K562 (cell line): ENCODE results near the gene KCNJ15. TPM values are rescaled to one million over a fixed set of nuclear protein-coding genes. Genes with fewer than 3 reads are reported as not detected.

Source experiments
- ATAC-seq: fragments of 200-7000 bp; cut with Tn5 transposase; 3 replicates; pipeline ENCODE4 v1.9.1; 2020; ENCODE audit warnings: moderate library complexity
- BruUV-seq: library from RNA; stranded (reverse); fragments of 400-500 nt; replicated peaks from 2 replicates; lab custom pipeline; 2021; lab: Mats Ljungman, UMichigan
- CTCF ChIA-PET: fragments of 300-600 bp; formaldehyde crosslinking; extraction: SDS; loops from one replicate; lab custom pipeline; 2021; ENCODE audit warnings: low intra/inter-chr PET ratio; lab: Yijun Ruan, JAX
- POLR2A ChIA-PET: fragments of 300-600, 350-650 bp; sonication (Branson Sonifier 250); formaldehyde crosslinking; extraction: SDS; loops from one replicate; lab custom pipeline; 2021; ENCODE audit warnings: antibody characterized with exemption, inconsistent platforms; lab: Yijun Ruan, JAX
- DNase-seq, 4 experiments: peaks; one replicate each; pipeline versions ENCODE4 v3.0.0 to v3.0.0-alpha.2; 2011 to 2018; ENCODE audit warnings: low spot score in 3 of 4, mixed read lengths in 3 of 4; ENCODE audit errors: extremely low read depth in 1 of 4
- FAIRE-seq: peaks from 2 replicates; lab custom pipeline; 2011; peaks lifted over from hg19 to GRCh38; lab: Jason Lieb, UNC
- H2AFZ ChIP-seq: 2 replicates; pipeline ENCODE4 v1.6.0; 2011; ENCODE audit warnings: low read depth, low read length, control low read depth, inconsistent platforms
- H3K27ac ChIP-seq: fragments of 200-600 bp; 3 replicates; pipeline ENCODE4 v1.8.0; 2011; ENCODE audit warnings: low read depth, mild to moderate bottlenecking, control low read depth, inconsistent platforms, low read length, moderate library complexity, mixed read lengths; ENCODE audit errors: extremely low read depth
- H3K27me3 ChIP-seq, 2 experiments: fragments of 300-600 bp in 1 of 2; 2 replicates in 1 of 2; 3 replicates in 1 of 2; pipeline versions ENCODE4 v1.6.0 to v1.8.0; 2011; ENCODE audit warnings: inconsistent platforms in 2 of 2, low read length in 2 of 2, mild to moderate bottlenecking in 1 of 2, mixed read lengths in 1 of 2, moderate library complexity in 1 of 2; ENCODE audit not compliant: control insufficient read depth in 2 of 2, insufficient read depth in 2 of 2
- H3K36me3 ChIP-seq: fragments of 300-600 bp; 3 replicates; pipeline ENCODE4 v1.8.0; 2011; ENCODE audit warnings: mild to moderate bottlenecking, low read length, inconsistent platforms; ENCODE audit not compliant: control insufficient read depth, insufficient read depth
- H3K4me1 ChIP-seq, 2 experiments: fragments of 200-600 bp in 1 of 2; replicated peaks in 1 of 2; 2 replicates in 1 of 2; 3 replicates in 1 of 2; pipeline versions ENCODE4 v1.5.1 to v1.8.0; 2011; ENCODE audit warnings: inconsistent platforms in 2 of 2, low read length in 2 of 2, mild to moderate bottlenecking in 1 of 2, mixed read lengths in 1 of 2, moderate library complexity in 1 of 2; ENCODE audit not compliant: control insufficient read depth in 2 of 2, insufficient read depth in 2 of 2
- H3K4me2 ChIP-seq: 2 replicates; pipeline ENCODE4 v1.6.1; 2011; ENCODE audit warnings: low read length, control low read depth, inconsistent platforms, mixed read lengths; ENCODE audit not compliant: insufficient read depth
- H3K4me3 ChIP-seq: fragments of 200-600 bp; sonication (generic), shearing (Covaris generic); 2 replicates; pipeline ENCODE4 v1.5.1; 2016; ENCODE audit warnings: control low read depth, inconsistent platforms
- H3K79me2 ChIP-seq: fragments of 200-600 bp; 3 replicates; pipeline ENCODE4 v1.8.0; 2011; ENCODE audit warnings: low read length, inconsistent platforms; ENCODE audit not compliant: control insufficient read depth, insufficient read depth
- H3K9ac ChIP-seq, 2 experiments: 2 replicates each; pipeline versions ENCODE4 v1.6.0 to v1.6.1; 2011; ENCODE audit warnings: low read depth in 2 of 2, low read length in 2 of 2, control low read depth in 1 of 2, inconsistent platforms in 1 of 2, mild to moderate bottlenecking in 1 of 2, mixed read lengths in 1 of 2; ENCODE audit not compliant: insufficient read depth in 1 of 2
- H3K9me1 ChIP-seq: one replicate; pipeline ENCODE4 v1.6.0; 2011; ENCODE audit warnings: inconsistent platforms, mild to moderate bottlenecking, low read length, moderate library complexity; ENCODE audit not compliant: control insufficient read depth, insufficient read depth
- H3K9me3 ChIP-seq: replicated peaks from 2 replicates; pipeline ENCODE4 v1.5.1; 2011; ENCODE audit warnings: low read depth, low read length, inconsistent platforms; ENCODE audit not compliant: control insufficient read depth, insufficient read depth
- H4K20me1 ChIP-seq: replicated peaks from 2 replicates; pipeline ENCODE4 v1.6.1; 2011; ENCODE audit warnings: low read length, inconsistent platforms, mixed read lengths; ENCODE audit not compliant: control insufficient read depth, insufficient read depth
- POLR2G ChIP-seq: fragments of 200-400 bp; formaldehyde crosslinking; IDR thresholded peaks from 2 replicates; pipeline ENCODE4 v1.6.1; 2017; ENCODE audit warnings: low read depth, mild to moderate bottlenecking, antibody characterized with exemption, low read length, moderate library complexity
- RAD51 ChIP-seq: fragments of 450-650 bp; IDR thresholded peaks from 2 replicates; pipeline ENCODE4 v1.7.1; 2016; ENCODE audit warnings: low read depth, mild to moderate bottlenecking, borderline replicate concordance
- RBM34 ChIP-seq: fragments of 200-400 bp; formaldehyde crosslinking; IDR thresholded peaks from 2 replicates; pipeline ENCODE4 v1.6.1; 2018; ENCODE audit warnings: low read length, borderline replicate concordance; ENCODE audit not compliant: insufficient read depth
- SAFB2 ChIP-seq: fragments of 200-400 bp; formaldehyde crosslinking; IDR thresholded peaks from 2 replicates; pipeline ENCODE4 v1.6.1; 2018; ENCODE audit warnings: borderline replicate concordance, low read length, low read depth, moderate library complexity; ENCODE audit not compliant: severe bottlenecking
- WGBS: fragments of 100-300 bp; shearing (Covaris generic); methylation state at CpG from one replicate; pipeline ENCODE4 v1.1.6; 2016; ENCODE audit warnings: low coverage, mixed read lengths; ENCODE audit not compliant: insufficient coverage; ENCODE audit errors: missing lambda C conversion rate; 5-methylcytosine and 5-hydroxymethylcytosine counted together
- in situ Hi-C: fragments of 300-500 bp; cut with MboI; formaldehyde crosslinking; loops from 4 replicates; pipeline ENCODE4 v1.15.0; 2018; ENCODE audit warnings: inconsistent platforms, mixed read lengths
- intact Hi-C: fragments of 100-400 bp; cut with micrococcal nuclease; formaldehyde crosslinking; loops from 2 replicates; pipeline ENCODE4 v1.14.2; 2022
- polyA plus RNA-seq, 8 experiments: library from polyadenylated mRNA; depleted of rRNA in 4 of 8; stranded (reverse) in 5 of 8; unstranded in 3 of 8; fragments of >200 nt; fragmentation: Nextera tagmentation in 2 of 8; fragmentation: Illumina TruSeq in 1 of 8; extraction: Ambion mirVana in 2 of 8; extraction: Trizol in 1 of 8; gene quantifications; 2 replicates each; pipeline versions ENCODE4 v1.2.1 to v1.2.3, GENCODE V29; 2011 to 2014; ENCODE audit warnings: inconsistent platforms in 1 of 8, missing spikeins in 1 of 8
- total RNA-seq, 7 experiments: library from RNA; depleted of rRNA in 6 of 7; stranded (reverse); fragments of >200 nt in 6 of 7; fragmentation: Illumina TruSeq in 2 of 7; extraction: Trizol in 2 of 7; gene quantifications; 2 replicates each; pipeline versions ENCODE4 v1.2.1 to v1.2.3, GENCODE V29; 2011 to 2021; ENCODE audit warnings: low replicate concordance in 1 of 7
- TF ChIP-seq, protein P1 (sequence below): sonication (generic); formaldehyde crosslinking; IDR thresholded peaks from 2 replicates; pipeline ENCODE4 v1.9.0; 2022; ENCODE audit warnings: mild to moderate bottlenecking, missing genetic modification reagents
- TF ChIP-seq, protein P2 (sequence below): sonication (generic); formaldehyde crosslinking; IDR thresholded peaks from 2 replicates; pipeline ENCODE4 v1.8.1; 2023; ENCODE audit warnings: mild to moderate bottlenecking, missing genetic modification reagents, moderate library complexity

The KCNJ15 gene
- total and polyA plus RNA-seq, 9 of the 15 experiments (the other 6 are each of a cell fraction or from before 2014, with no cell fraction given), result 0.20 to 3.0 (median 0.72) TPM; not detected in 1

DNA sequence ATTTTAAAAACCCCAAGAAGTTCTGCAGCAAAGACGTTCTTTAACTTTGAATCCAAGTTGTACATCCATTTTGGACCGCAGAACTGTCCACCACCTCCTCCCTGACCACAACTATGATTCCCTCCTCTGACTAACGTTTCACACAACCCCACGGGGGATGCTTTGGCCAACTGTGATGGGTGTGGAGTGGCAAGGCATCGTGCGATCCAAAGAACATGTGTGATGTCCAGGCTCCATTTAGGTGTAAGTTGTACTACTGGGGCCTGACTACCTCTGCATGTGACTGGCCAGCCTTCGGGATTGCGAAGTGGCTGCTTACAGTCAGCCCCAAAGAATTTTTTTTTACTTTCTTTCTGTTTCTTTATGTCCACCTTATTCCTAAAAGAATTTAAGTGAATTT lies 6.7 kb downstream of the KCNJ15 start:
- 2% methylated on average over 8 of the region's 8 CpGs for WGBS
- no peak overlapping the region for H3K4me3 ChIP-seq
- peaks cover 16 to 28% of the 10 kb centered on the region in 2 experiments for H3K27me3 ChIP-seq
- H3K4me2 ChIP-seq, result no peak overlapping the region
- H3K9me3 ChIP-seq, result no peaks in the 10 kb centered on the region
- H4K20me1 ChIP-seq, result no peaks in the 10 kb centered on the region
- no peak overlapping the region for H3K27ac ChIP-seq
- ATAC-seq (no peak), DNase-seq (no peak), FAIRE-seq (no peak)
- BruUV-seq, result no TSS peak
- H3K9me1 ChIP-seq, result no peaks in the 10 kb centered on the region
- intact Hi-C loops (no loop called here), in situ Hi-C loops (no loop called here)
- H3K79me2 ChIP-seq, result no peaks in the 10 kb centered on the region
- CTCF ChIA-PET, result no interaction called here
- POLR2A ChIA-PET, result interaction anchor here (0.8 to 1.6 kb wide), 2 partner anchors 15 to 43 kb away, joined by 3 to 4 read pairs; no protein-coding TSS in a partner anchor
- no peak overlapping the region for H2AFZ ChIP-seq
- TF ChIP-seq RBM34 (no peak), SAFB2 (no peak), RAD51 (no peak), POLR2G (no peak)
- TF ChIP-seq, protein P1, sequence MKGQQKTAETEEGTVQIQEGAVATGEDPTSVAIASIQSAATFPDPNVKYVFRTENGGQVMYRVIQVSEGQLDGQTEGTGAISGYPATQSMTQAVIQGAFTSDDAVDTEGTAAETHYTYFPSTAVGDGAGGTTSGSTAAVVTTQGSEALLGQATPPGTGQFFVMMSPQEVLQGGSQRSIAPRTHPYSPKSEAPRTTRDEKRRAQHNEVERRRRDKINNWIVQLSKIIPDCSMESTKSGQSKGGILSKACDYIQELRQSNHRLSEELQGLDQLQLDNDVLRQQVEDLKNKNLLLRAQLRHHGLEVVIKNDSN (CRISPR knock-in tag), result no peak
- TF ChIP-seq, protein P2, sequence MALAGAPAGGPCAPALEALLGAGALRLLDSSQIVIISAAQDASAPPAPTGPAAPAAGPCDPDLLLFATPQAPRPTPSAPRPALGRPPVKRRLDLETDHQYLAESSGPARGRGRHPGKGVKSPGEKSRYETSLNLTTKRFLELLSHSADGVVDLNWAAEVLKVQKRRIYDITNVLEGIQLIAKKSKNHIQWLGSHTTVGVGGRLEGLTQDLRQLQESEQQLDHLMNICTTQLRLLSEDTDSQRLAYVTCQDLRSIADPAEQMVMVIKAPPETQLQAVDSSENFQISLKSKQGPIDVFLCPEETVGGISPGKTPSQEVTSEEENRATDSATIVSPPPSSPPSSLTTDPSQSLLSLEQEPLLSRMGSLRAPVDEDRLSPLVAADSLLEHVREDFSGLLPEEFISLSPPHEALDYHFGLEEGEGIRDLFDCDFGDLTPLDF (CRISPR knock-in tag), result no peak
- H3K9ac ChIP-seq, result no peak overlapping the region
- H3K36me3 ChIP-seq, result no peaks in the 10 kb centered on the region
- no peaks in the 10 kb centered on the region for H3K4me1 ChIP-seq
